Pancreas (tissue), 10 donors: Measurements from ENCODE around the gene WBP4. TPM values are rescaled to one million over a fixed set of nuclear protein-coding genes. Genes with fewer than 3 reads are reported as not detected.

ENCODE experiments used
- ATAC-seq, 4 donors: fragments of 200-7000 bp; cut with Tn5 transposase; one replicate each; pipeline versions ENCODE4 v1.8.0 to v1.9.1; 2020; ENCODE audit warnings: mild to moderate bottlenecking in 4 of 4, moderate library complexity in 4 of 4
- DNase-seq, 6 donors: peaks; one replicate each; pipeline ENCODE4 v3.0.0-alpha.2; 2020
- FAIRE-seq: peaks from 2 replicates; lab custom pipeline; 2012; peaks lifted over from hg19 to GRCh38; lab: Jason Lieb, UNC
- H3K27ac ChIP-seq, 4 donors: fragments of 200-600 bp; sonication (generic); 1 replicate in 3 of 4; 2 replicates in 1 of 4; pipeline versions ENCODE4 v1.5.0 to v1.8.0; 2020
- H3K27me3 ChIP-seq, 4 donors: fragments of 200-600 bp; one replicate each; pipeline ENCODE4 v1.8.0; 2021
- H3K36me3 ChIP-seq, 3 donors: fragments of 200-600 bp; sonication (generic) in 1 of 3; one replicate each; pipeline versions ENCODE4 v1.5.0 to v1.8.0; 2020 to 2021
- H3K4me1 ChIP-seq, 3 donors: fragments of 200-600 bp; one replicate each; pipeline ENCODE4 v1.8.0; 2021
- H3K4me3 ChIP-seq, 4 donors: fragments of 200-600 bp; sonication (generic) in 2 of 4; one replicate each; pipeline versions ENCODE4 v1.5.0 to v1.8.0; 2020 to 2021
- H3K9me3 ChIP-seq, 4 donors: fragments of 200-600 bp; one replicate each; pipeline ENCODE4 v1.8.0; 2021
- CTCF ChIP-seq, 4 donors: fragments of 200-600 bp; sonication (generic) in 3 of 4; IDR thresholded peaks; one replicate each; pipeline versions ENCODE4 v1.5.0 to v1.8.0; 2021; ENCODE audit warnings: antibody characterized with exemption in 4 of 4
- WGBS, 2 donors: extraction: QIAGEN DNeasy Blood & Tissue Kit; methylation state at CpG; one replicate each; pipeline ENCODE4 v1.1.7; 2013; 5-methylcytosine and 5-hydroxymethylcytosine counted together
- intact Hi-C, 3 donors: fragments of 100-400 bp; cut with DNase I; formaldehyde crosslinking; loops; one replicate each; pipeline versions ENCODE4 v1.11.1 to v1.14.2; 2022
- polyA plus RNA-seq, 2 donors: library from polyadenylated mRNA; stranded (reverse); fragments of 200-250 nt; gene quantifications; one replicate each; pipeline ENCODE4 v1.2.3, GENCODE V29; 2013
- total RNA-seq, 6 donors: library from RNA; stranded (reverse); fragmentation: NEBNext Ultra II Directional in 4 of 6; extraction: Animal tissue kit (Norgen Biotek cat#: 25700) in 4 of 6; gene quantifications; one replicate each; pipeline versions ENCODE4 v1.2.1 to v1.2.4, GENCODE V29; 2021 to 2023
- donor health status: healthy with polysubstance abuse.
- donor health status: DM: no; HTN: no; CAD: no; lungs with moderate emphysema.
- donor health status: DM: no; HTN: no; CAD: no.
- donor health status: control.
- donor health status: control.
- donor health status: Bipolar disorder and iron deficiency.
- donor health status: DM: yes; HTN: yes; CAD: no.
- donor health status: DM: no; HTN: no; CAD: no.
- donor health status: DM: no; HTN: no; CAD: no.
- donor health status: DM: yes; HTN: yes; CAD: no.

The WBP4 gene
- total and polyA plus RNA-seq, 8 donors = 2.1 to 12.2 (median 3.4) TPM

GRCh38 chr13:41107584-41108014, 46.3 kb downstream of the WBP4 start:
- 82 to 94% methylated on average over 6 to 7 of the region's 7 CpGs for WGBS, 2 donors
- no peaks in the 10 kb centered on the region for H3K4me1 ChIP-seq
- H3K36me3 ChIP-seq = no peaks in the 10 kb centered on the region
- H3K27ac ChIP-seq = no peak overlapping the region
- intact Hi-C loops = no loop called here
- H3K9me3 ChIP-seq = no peaks in the 10 kb centered on the region
- no peak overlapping the region for H3K4me3 ChIP-seq
- no peak for ATAC-seq
- peak in 1 of 6 donors; percentile 41 for DNase-seq
- no peak for TF ChIP-seq CTCF (IDR thresholded peaks at IDR 0.05)
- H3K27me3 ChIP-seq = no peaks in the 10 kb centered on the region
- no peak for FAIRE-seq

DNA sequence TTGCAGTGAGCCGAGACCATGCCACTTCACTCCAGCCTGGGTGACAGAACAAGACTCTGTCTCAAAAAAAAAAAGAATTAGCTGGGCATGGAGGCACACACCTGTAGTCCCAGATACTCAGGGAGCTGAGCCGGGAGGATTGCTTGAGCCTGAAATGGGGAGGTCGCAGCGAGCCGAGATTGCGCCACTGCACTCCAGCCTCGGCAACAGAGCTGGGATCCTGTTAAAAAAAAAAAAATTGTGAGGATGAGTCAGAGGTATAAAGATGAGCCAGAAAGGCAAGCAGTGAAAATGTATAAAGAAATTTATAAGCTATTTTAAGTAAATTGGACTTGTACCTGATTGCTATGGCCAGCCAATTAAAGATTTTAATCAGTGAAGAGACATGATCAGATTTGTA, 50.1 kb downstream of the WBP4 start:
- intact Hi-C loops = no loop called here
- no peak for TF ChIP-seq CTCF (IDR thresholded peaks at IDR 0.05)
- H3K36me3 ChIP-seq = no peaks in the 10 kb centered on the region
- no peaks in the 10 kb centered on the region for H3K9me3 ChIP-seq
- no peak overlapping the region for H3K27ac ChIP-seq
- no peaks in the 10 kb centered on the region for H3K4me1 ChIP-seq
- WGBS, 2 donors = 91 to 99% methylated on average over 7 of the region's 7 CpGs
- no peak for DNase-seq
- FAIRE-seq = no peak
- H3K4me3 ChIP-seq = no peak overlapping the region
- no peak for ATAC-seq
- no peaks in the 10 kb centered on the region for H3K27me3 ChIP-seq

- TF ChIP-seq CTCF (IDR thresholded peaks at IDR 0.05) = no peak
- WGBS, 2 donors = 80 to 88% methylated on average over 4 of the region's 4 CpGs
- Histone ChIP-seq H3K9me3 (no peaks in the 10 kb centered on the region), H3K4me3 (no peak overlapping the region), H3K36me3 (no peaks in the 10 kb centered on the region), H3K27me3 (no peaks in the 10 kb centered on the region), H3K4me1 (no peaks in the 10 kb centered on the region), H3K27ac (no peak overlapping the region)
- ATAC-seq (no peak), DNase-seq (no peak), FAIRE-seq (no peak)
- intact Hi-C loops = no loop called here
Measured at GRCh38 chr13:41117869-41118268, 56.6 kb downstream of the WBP4 start.

DNA sequence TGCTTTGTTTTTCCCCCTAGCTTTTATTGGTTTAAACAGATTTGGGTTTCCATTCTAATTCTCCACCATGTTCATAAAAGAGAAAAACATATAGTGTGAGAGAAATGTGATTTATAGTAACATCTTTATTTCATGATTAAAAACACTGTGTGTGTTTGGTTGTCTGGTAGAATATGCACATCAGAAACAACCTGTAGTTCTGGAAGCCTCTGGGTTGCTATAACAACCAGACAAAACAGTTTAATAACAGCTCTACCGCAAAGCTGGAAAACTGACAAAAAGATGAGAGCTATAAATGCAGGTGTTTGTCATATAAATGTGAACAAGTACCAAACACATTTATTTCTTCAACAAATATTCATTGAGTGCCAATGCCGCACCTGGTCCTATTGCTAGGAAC, 61.5 kb downstream of the WBP4 start:
- 61 to 65% methylated on average over 2 of the region's 2 CpGs for WGBS, 2 donors
- H3K27ac ChIP-seq = no peak overlapping the region
- no peak overlapping the region for H3K4me3 ChIP-seq
- no peak for ATAC-seq
- intact Hi-C loops = no loop called here
- no peaks in the 10 kb centered on the region for H3K4me1 ChIP-seq
- H3K9me3 ChIP-seq = no peaks in the 10 kb centered on the region
- DNase-seq = no peak
- no peak for TF ChIP-seq CTCF (IDR thresholded peaks at IDR 0.05)
- H3K36me3 ChIP-seq = no peaks in the 10 kb centered on the region
- no peak for FAIRE-seq
- H3K27me3 ChIP-seq = no peaks in the 10 kb centered on the region

DNA sequence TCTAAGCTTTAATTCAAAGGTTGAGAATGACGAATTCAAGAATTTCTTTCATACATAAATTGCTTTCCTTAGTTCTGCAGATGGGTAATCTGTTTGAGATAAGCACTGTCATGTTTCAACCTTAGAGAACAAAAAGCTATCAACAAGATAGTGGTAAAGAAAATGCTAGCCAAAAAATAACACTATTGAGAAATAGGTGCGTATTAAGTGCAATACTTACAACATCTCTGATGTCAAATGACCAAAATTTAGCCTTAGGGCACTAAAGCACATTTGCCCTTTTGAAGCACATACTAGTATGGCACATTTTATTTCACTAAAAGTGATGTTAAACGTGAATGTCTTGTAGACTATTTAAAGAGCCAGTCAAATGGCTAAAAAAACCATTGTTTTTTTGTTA, 66.4 kb downstream of the WBP4 start:
- intact Hi-C loops = no loop called here
- FAIRE-seq = no peak
- no peak for DNase-seq
- no peaks in the 10 kb centered on the region for H3K27me3 ChIP-seq
- TF ChIP-seq CTCF (IDR thresholded peaks at IDR 0.05) = no peak
- WGBS, 2 donors = 78 to 88% methylated on average over 3 of the region's 3 CpGs
- ATAC-seq = no peak
- no peaks in the 10 kb centered on the region for H3K36me3 ChIP-seq
- H3K9me3 ChIP-seq = no peaks in the 10 kb centered on the region
- H3K27ac ChIP-seq = no peak overlapping the region
- no peak overlapping the region for H3K4me3 ChIP-seq
- peaks cover 8 to 20% (median 15%) of the 10 kb centered on the region in 3 donors for H3K4me1 ChIP-seq
